ENCODE measurements around the gene CXCL8.

The CXCL8 gene

DNA sequence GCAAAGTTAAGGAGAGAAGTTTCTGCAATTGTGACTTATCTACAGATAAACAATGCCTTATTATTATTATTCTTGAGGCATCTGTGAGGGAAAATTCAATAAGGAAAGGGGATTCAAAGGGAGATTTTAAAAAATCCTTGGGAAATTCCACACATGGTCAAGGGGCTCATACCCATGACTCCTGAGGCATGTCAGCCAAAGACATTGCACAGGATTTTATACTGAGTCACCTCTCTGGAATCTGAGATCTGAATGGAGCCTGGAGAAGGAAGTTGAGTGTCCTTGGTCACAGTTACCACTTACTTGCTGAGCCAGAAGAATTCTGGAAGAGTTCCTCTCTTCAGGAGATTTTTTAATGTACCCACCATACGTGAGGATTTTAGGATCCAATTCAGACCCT is 14.4 kb upstream of the CXCL8 start:
- Histone ChIP-seq H3F3A (ENCODE audit: low read depth) (no peaks in the 10 kb centered on the region), H3K9me3 (ENCODE audit: insufficient read depth, low read depth, low read length) (no peaks in the 10 kb centered on the region), H3K27me3 (ENCODE audit: insufficient read depth, low read length, poor library complexity, severe bottlenecking) (no peaks in the 10 kb centered on the region), H3K79me2 (ENCODE audit: insufficient read depth, low read length) (no peaks in the 10 kb centered on the region), H3K36me3 (ENCODE audit: insufficient read depth, low read length) (no peaks in the 10 kb centered on the region), H3K4me2 (ENCODE audit: low read depth, low read length, poor library complexity, severe bottlenecking) (no peak overlapping the region), H2AFZ (ENCODE audit: low read length) (no peak overlapping the region), H4K20me1 (ENCODE audit: insufficient read depth, low read length, poor library complexity, severe bottlenecking) (no peaks in the 10 kb centered on the region), H3K9ac (ENCODE audit: low read depth, low read length, poor library complexity, severe bottlenecking) (no peak overlapping the region), H3K4me3 (ENCODE audit: low read length, poor library complexity, severe bottlenecking) (no peak overlapping the region), H3K9me2 (replicated peaks; ENCODE audit: low read depth, low read length) (no peaks in the 10 kb centered on the region), H3K4me1 (ENCODE audit: insufficient read depth, low read length, poor library complexity, severe bottlenecking) (peaks cover 9% of the 10 kb centered on the region)
- TF ChIP-seq EZH2phosphoT487 (IDR thresholded peaks at IDR 0.05; ENCODE audit: borderline replicate concordance) = no peak
- TF ChIP-seq, protein P1, sequence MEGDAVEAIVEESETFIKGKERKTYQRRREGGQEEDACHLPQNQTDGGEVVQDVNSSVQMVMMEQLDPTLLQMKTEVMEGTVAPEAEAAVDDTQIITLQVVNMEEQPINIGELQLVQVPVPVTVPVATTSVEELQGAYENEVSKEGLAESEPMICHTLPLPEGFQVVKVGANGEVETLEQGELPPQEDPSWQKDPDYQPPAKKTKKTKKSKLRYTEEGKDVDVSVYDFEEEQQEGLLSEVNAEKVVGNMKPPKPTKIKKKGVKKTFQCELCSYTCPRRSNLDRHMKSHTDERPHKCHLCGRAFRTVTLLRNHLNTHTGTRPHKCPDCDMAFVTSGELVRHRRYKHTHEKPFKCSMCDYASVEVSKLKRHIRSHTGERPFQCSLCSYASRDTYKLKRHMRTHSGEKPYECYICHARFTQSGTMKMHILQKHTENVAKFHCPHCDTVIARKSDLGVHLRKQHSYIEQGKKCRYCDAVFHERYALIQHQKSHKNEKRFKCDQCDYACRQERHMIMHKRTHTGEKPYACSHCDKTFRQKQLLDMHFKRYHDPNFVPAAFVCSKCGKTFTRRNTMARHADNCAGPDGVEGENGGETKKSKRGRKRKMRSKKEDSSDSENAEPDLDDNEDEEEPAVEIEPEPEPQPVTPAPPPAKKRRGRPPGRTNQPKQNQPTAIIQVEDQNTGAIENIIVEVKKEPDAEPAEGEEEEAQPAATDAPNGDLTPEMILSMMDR (conservative IDR thresholded peaks at IDR 0.05; ENCODE audit: low read length) = no peak

DNA sequence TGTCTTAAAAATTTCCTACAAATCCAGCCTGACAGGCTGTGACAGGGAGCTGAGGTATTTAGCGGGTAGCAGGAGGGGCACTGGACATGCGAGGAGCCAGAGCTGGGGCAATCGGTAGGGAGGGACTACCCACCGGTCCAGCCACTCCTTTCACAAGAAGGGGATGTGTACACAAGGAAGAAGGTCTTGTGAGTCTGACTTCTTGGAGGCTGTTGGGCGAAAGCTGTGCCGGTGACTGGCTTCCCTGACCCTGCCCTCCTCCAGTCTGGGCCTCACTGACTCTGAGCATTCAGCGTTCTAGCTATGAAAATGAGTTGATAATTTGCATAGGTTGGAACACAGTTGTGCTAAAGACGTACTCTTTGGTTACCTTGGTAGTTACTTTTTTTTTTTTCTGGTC is 12.7 kb upstream of the CXCL8 start:
- no peaks in the 10 kb centered on the region for H3K79me2 ChIP-seq (ENCODE audit: insufficient read depth, low read length)
- no peak overlapping the region for H3K9ac ChIP-seq (ENCODE audit: low read depth, low read length, poor library complexity, severe bottlenecking)
- no peaks in the 10 kb centered on the region for H3F3A ChIP-seq (ENCODE audit: low read depth)
- H2AFZ ChIP-seq (ENCODE audit: low read length) = no peak overlapping the region
- no peaks in the 10 kb centered on the region for H4K20me1 ChIP-seq (ENCODE audit: insufficient read depth, low read length, poor library complexity, severe bottlenecking)
- no peaks in the 10 kb centered on the region for H3K36me3 ChIP-seq (ENCODE audit: insufficient read depth, low read length)
- H3K4me1 ChIP-seq (ENCODE audit: insufficient read depth, low read length, poor library complexity, severe bottlenecking) = peaks cover 15% of the 10 kb centered on the region
- no peaks in the 10 kb centered on the region for H3K9me2 ChIP-seq (replicated peaks; ENCODE audit: low read depth, low read length)
- H3K9me3 ChIP-seq (ENCODE audit: insufficient read depth, low read depth, low read length) = no peaks in the 10 kb centered on the region
- H3K27me3 ChIP-seq (ENCODE audit: insufficient read depth, low read length, poor library complexity, severe bottlenecking) = no peaks in the 10 kb centered on the region
- TF ChIP-seq, protein P1 (conservative IDR thresholded peaks at IDR 0.05; ENCODE audit: low read length) = no peak
- no peak for TF ChIP-seq EZH2phosphoT487 (IDR thresholded peaks at IDR 0.05; ENCODE audit: borderline replicate concordance)
- no peak overlapping the region for H3K4me3 ChIP-seq (ENCODE audit: low read length, poor library complexity, severe bottlenecking)
- H3K4me2 ChIP-seq (ENCODE audit: low read depth, low read length, poor library complexity, severe bottlenecking) = no peak overlapping the region

DNA sequence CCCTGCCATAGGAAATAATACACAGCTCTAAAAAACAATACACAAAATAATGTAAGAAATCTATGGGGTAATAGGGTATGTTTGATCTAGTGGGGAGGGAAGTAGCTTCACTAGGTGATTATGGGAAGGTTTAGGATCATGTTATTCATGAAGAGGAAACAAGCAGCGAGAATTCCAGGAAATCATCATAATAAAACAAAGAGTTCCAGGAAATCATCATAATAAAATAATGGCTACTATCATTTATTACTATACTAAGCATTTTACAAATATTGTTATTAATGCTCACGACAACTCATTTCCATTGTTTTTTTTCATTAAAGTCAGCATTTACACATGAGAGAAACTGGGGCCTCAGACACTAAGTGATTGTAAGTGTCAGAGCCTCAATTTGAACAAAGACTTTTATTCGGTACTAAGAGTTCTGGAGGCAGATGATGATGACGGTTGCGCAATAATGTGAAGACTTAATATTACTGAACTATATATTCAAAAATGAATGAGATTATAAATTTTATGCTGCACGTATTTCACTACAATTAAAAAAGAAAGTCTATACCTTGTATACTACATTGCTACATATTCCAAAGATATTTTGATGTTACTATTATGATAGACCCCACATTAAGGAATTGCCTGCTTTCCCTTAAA is 12.2 kb upstream of the CXCL8 start:
- H3K4me1 ChIP-seq (ENCODE audit: insufficient read depth, low read length, poor library complexity, severe bottlenecking) = peaks cover 15% of the 10 kb centered on the region
- H3K79me2 ChIP-seq (ENCODE audit: insufficient read depth, low read length) = no peaks in the 10 kb centered on the region
- H2AFZ ChIP-seq (ENCODE audit: low read length) = no peak overlapping the region
- H3F3A ChIP-seq (ENCODE audit: low read depth) = no peaks in the 10 kb centered on the region
- no peaks in the 10 kb centered on the region for H3K9me2 ChIP-seq (replicated peaks; ENCODE audit: low read depth, low read length)
- no peak overlapping the region for H3K4me2 ChIP-seq (ENCODE audit: low read depth, low read length, poor library complexity, severe bottlenecking)
- no peak overlapping the region for H3K9ac ChIP-seq (ENCODE audit: low read depth, low read length, poor library complexity, severe bottlenecking)
- no peak overlapping the region for H3K4me3 ChIP-seq (ENCODE audit: low read length, poor library complexity, severe bottlenecking)
- H4K20me1 ChIP-seq (ENCODE audit: insufficient read depth, low read length, poor library complexity, severe bottlenecking) = no peaks in the 10 kb centered on the region
- no peak for TF ChIP-seq EZH2phosphoT487 (IDR thresholded peaks at IDR 0.05; ENCODE audit: borderline replicate concordance)
- TF ChIP-seq, protein P1 (conservative IDR thresholded peaks at IDR 0.05; ENCODE audit: low read length) = no peak
- H3K9me3 ChIP-seq (ENCODE audit: insufficient read depth, low read depth, low read length) = no peaks in the 10 kb centered on the region
- no peaks in the 10 kb centered on the region for H3K36me3 ChIP-seq (ENCODE audit: insufficient read depth, low read length)
- no peaks in the 10 kb centered on the region for H3K27me3 ChIP-seq (ENCODE audit: insufficient read depth, low read length, poor library complexity, severe bottlenecking)
